Measurements from ENCODE around the gene KIAA1755.

GRCh38 chr20:38198238-38198861 is 62.2 kb downstream of the KIAA1755 start:
- TF ChIP-seq EZH2 (IDR thresholded peaks at IDR 0.05; ENCODE audit: low read depth): no peak
- TF ChIP-seq, protein P1, sequence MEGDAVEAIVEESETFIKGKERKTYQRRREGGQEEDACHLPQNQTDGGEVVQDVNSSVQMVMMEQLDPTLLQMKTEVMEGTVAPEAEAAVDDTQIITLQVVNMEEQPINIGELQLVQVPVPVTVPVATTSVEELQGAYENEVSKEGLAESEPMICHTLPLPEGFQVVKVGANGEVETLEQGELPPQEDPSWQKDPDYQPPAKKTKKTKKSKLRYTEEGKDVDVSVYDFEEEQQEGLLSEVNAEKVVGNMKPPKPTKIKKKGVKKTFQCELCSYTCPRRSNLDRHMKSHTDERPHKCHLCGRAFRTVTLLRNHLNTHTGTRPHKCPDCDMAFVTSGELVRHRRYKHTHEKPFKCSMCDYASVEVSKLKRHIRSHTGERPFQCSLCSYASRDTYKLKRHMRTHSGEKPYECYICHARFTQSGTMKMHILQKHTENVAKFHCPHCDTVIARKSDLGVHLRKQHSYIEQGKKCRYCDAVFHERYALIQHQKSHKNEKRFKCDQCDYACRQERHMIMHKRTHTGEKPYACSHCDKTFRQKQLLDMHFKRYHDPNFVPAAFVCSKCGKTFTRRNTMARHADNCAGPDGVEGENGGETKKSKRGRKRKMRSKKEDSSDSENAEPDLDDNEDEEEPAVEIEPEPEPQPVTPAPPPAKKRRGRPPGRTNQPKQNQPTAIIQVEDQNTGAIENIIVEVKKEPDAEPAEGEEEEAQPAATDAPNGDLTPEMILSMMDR (conservative IDR thresholded peaks at IDR 0.05): no peak

Data from PC-9 (cell line).